ENCODE measurements around the gene MELK. TPM values are rescaled to one million over a fixed set of nuclear protein-coding genes. Genes with fewer than 3 reads are reported as not detected.
"Not testable (repeated sequence)": the region's sequence is repeated elsewhere in the genome, so short reads cannot be mapped to it uniquely, and the experiment has no call there.

MELK gene
- total RNA-seq, 2 experiments from 2014 or later: 47.9 to 58.7 TPM

DNA sequence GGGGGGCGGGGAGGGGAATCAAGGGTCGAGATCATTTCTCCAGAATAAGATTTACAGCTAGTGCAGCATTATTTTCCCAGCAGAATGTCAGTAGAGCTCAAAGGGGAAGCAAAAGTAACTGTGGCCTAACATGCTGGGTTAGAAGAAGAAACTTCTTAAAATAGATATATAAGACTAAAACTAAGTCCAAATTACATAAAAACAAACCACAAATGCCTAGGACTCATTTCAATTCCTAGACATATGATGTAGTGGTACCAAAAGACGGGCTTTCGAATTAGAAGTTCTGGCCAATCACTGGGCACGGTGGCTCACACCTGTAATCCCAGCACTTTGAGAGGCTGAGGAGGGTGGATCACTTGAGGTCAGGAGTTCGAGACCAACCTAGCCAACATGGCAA lies 20.8 kb upstream of the MELK start:
- no TSS peak for BruUV-seq (replicated peaks)
- ChIA-PET POLR2A (interaction anchor here (0.6 to 1.2 kb wide), 2 partner anchors 69 to 144 kb away, joined by 3 read pairs; no protein-coding TSS in a partner anchor), CTCF (ENCODE audit: unreplicated experiment) (no interaction called here)
- TF ChIP-seq, protein P1, sequence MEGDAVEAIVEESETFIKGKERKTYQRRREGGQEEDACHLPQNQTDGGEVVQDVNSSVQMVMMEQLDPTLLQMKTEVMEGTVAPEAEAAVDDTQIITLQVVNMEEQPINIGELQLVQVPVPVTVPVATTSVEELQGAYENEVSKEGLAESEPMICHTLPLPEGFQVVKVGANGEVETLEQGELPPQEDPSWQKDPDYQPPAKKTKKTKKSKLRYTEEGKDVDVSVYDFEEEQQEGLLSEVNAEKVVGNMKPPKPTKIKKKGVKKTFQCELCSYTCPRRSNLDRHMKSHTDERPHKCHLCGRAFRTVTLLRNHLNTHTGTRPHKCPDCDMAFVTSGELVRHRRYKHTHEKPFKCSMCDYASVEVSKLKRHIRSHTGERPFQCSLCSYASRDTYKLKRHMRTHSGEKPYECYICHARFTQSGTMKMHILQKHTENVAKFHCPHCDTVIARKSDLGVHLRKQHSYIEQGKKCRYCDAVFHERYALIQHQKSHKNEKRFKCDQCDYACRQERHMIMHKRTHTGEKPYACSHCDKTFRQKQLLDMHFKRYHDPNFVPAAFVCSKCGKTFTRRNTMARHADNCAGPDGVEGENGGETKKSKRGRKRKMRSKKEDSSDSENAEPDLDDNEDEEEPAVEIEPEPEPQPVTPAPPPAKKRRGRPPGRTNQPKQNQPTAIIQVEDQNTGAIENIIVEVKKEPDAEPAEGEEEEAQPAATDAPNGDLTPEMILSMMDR (conservative IDR thresholded peaks at IDR 0.05; ENCODE audit: low read length): no peak
- no peak for TF ChIP-seq EZH2phosphoT487 (IDR thresholded peaks at IDR 0.05; ENCODE audit: borderline replicate concordance, low read depth, low read length)
- Histone ChIP-seq H3K36me3 (ENCODE audit: insufficient read depth, low read length) (no peaks in the 10 kb centered on the region), H3K79me2 (ENCODE audit: insufficient read depth, low read depth, low read length) (no peaks in the 10 kb centered on the region), H3K9me2 (ENCODE audit: insufficient read depth, low read length) (no peaks in the 10 kb centered on the region), H3K4me1 (ENCODE audit: insufficient read depth, low read length, poor library complexity, severe bottlenecking) (no peaks in the 10 kb centered on the region), H4K20me1 (ENCODE audit: insufficient read depth, low read length) (no peaks in the 10 kb centered on the region), H2AFZ (ENCODE audit: low read length) (no peak overlapping the region), H3K4me2 (ENCODE audit: low read length) (no peak overlapping the region), H3K4me3 (ENCODE audit: low read depth, low read length, poor library complexity, severe bottlenecking) (no peak overlapping the region), H3K9me3 (ENCODE audit: low read length) (no peaks in the 10 kb centered on the region), H3K27ac (ENCODE audit: low read depth, low read length, poor library complexity, severe bottlenecking) (no peak overlapping the region)
- intact Hi-C loops (cut with micrococcal nuclease; ENCODE audit: unreplicated experiment): no loop called here
- no peak for DNase-seq (ENCODE audit: low spot score)

DNA sequence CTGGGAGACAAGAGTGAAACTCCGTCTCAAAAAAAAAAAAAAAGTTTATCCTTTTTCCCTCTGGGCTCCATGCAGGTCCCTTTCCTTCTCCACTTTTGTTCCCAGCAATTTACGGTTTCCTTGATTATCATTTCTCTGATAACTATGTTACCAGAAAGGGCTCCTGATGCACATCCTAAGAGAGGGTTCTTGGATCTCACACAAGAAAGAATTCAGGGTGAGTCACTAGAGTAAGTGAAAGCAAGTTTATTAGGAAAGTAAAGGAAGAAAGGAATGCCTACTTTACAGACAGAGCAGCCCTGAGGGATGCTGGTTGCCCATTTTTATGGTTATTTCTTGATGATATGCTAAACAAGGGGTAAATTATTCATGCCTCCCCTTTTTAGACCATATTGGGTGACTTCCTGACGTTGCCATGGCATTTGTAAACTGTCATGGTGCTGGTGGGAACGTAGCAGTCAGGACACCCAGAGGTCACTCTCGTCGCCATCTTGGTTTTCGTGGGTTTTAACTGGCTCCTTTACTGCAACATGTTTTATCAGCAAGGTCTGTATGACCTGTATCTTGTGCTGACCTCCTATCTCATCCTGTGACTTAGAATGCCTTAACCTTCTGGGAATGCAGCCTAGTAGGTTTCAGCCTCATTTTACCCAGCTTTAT lies 13.5 kb upstream of the MELK start:
- H2AFZ ChIP-seq (ENCODE audit: low read length): no peak overlapping the region
- no peak for DNase-seq (ENCODE audit: low spot score)
- TF ChIP-seq, protein P1 (conservative IDR thresholded peaks at IDR 0.05; ENCODE audit: low read length): no peak
- TF ChIP-seq EZH2phosphoT487 (IDR thresholded peaks at IDR 0.05; ENCODE audit: borderline replicate concordance, low read depth, low read length): no peak
- no peak overlapping the region for H3K4me2 ChIP-seq (ENCODE audit: low read length)
- H3K4me1 ChIP-seq (ENCODE audit: insufficient read depth, low read length, poor library complexity, severe bottlenecking): no peaks in the 10 kb centered on the region
- no peaks in the 10 kb centered on the region for H4K20me1 ChIP-seq (ENCODE audit: insufficient read depth, low read length)
- ChIA-PET CTCF (ENCODE audit: unreplicated experiment) (no interaction called here), POLR2A (no interaction called here)
- H3K36me3 ChIP-seq (ENCODE audit: insufficient read depth, low read length): no peaks in the 10 kb centered on the region
- BruUV-seq (replicated peaks): no TSS peak
- H3K79me2 ChIP-seq (ENCODE audit: insufficient read depth, low read depth, low read length): no peaks in the 10 kb centered on the region
- H3K27ac ChIP-seq (ENCODE audit: low read depth, low read length, poor library complexity, severe bottlenecking): no peak overlapping the region
- H3K9me2 ChIP-seq (ENCODE audit: insufficient read depth, low read length): no peaks in the 10 kb centered on the region
- H3K4me3 ChIP-seq (ENCODE audit: low read depth, low read length, poor library complexity, severe bottlenecking): no peak overlapping the region
- H3K9me3 ChIP-seq (ENCODE audit: low read length): no peaks in the 10 kb centered on the region
- intact Hi-C loops (cut with micrococcal nuclease; ENCODE audit: unreplicated experiment): loop anchor here (5.0 kb wide), 1 partner anchor 72 kb away; no protein-coding TSS in a partner anchor

DNA sequence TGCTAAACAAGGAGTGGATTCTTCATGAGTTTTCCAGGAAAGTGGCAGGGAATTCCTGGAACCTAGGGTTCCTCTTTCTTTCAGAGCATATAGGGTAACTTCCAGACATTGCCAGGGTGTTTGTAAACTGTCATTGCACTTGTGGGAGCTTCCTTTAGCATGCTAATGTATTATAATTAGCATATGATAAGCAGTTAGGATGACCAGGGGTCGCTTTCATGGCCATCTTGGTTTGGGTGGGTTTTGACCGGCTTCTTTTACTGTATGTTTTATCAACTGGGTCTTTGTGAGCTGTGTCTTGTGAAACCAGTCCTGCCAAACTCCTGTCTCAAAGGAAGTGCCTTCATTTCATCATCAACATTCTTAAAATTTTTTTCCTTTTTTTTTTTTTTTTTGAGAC lies 11.9 kb upstream of the MELK start:
- no TSS peak for BruUV-seq (replicated peaks)
- CTCF ChIA-PET (ENCODE audit: unreplicated experiment): no interaction called here
- Histone ChIP-seq H3K9me3 (ENCODE audit: low read length) (no peaks in the 10 kb centered on the region), H3K36me3 (ENCODE audit: insufficient read depth, low read length) (no peaks in the 10 kb centered on the region), H3K4me3 (ENCODE audit: low read depth, low read length, poor library complexity, severe bottlenecking) (no peak overlapping the region), H3K79me2 (ENCODE audit: insufficient read depth, low read depth, low read length) (no peaks in the 10 kb centered on the region), H4K20me1 (ENCODE audit: insufficient read depth, low read length) (no peaks in the 10 kb centered on the region), H2AFZ (ENCODE audit: low read length) (no peak overlapping the region), H3K4me2 (ENCODE audit: low read length) (no peak overlapping the region), H3K4me1 (ENCODE audit: insufficient read depth, low read length, poor library complexity, severe bottlenecking) (no peaks in the 10 kb centered on the region), H3K27ac (ENCODE audit: low read depth, low read length, poor library complexity, severe bottlenecking) (no peak overlapping the region), H3K9me2 (ENCODE audit: insufficient read depth, low read length) (no peaks in the 10 kb centered on the region)
- TF ChIP-seq, protein P1 (conservative IDR thresholded peaks at IDR 0.05; ENCODE audit: low read length): no peak
- no peak for TF ChIP-seq EZH2phosphoT487 (IDR thresholded peaks at IDR 0.05; ENCODE audit: borderline replicate concordance, low read depth, low read length)
- DNase-seq (ENCODE audit: low spot score): no peak
- POLR2A ChIA-PET: interaction anchor here (0.7 kb wide), 1 partner anchor 1152 kb away, joined by 3 read pairs; no protein-coding TSS in a partner anchor
- intact Hi-C loops (cut with micrococcal nuclease; ENCODE audit: unreplicated experiment): no loop called here

GRCh38 chr9:36562801-36563200 lies 9.9 kb upstream of the MELK start:
- POLR2A ChIA-PET: interaction anchor here (0.6 to 0.7 kb wide), 3 partner anchors 10 to 97 kb away, joined by 3 to 4 read pairs (median 4); no protein-coding TSS in a partner anchor
- DNase-seq (ENCODE audit: low spot score); H3K9me3 ChIP-seq (ENCODE audit: low read length); H3K36me3 ChIP-seq (ENCODE audit: insufficient read depth, low read length); H3K4me2 ChIP-seq (ENCODE audit: low read length); intact Hi-C loops (cut with micrococcal nuclease; ENCODE audit: unreplicated experiment); H3K9me2 ChIP-seq (ENCODE audit: insufficient read depth, low read length); H3K27ac ChIP-seq (ENCODE audit: low read depth, low read length, poor library complexity, severe bottlenecking); H4K20me1 ChIP-seq (ENCODE audit: insufficient read depth, low read length); H3K79me2 ChIP-seq (ENCODE audit: insufficient read depth, low read depth, low read length); BruUV-seq (replicated peaks); H3K4me1 ChIP-seq (ENCODE audit: insufficient read depth, low read length, poor library complexity, severe bottlenecking); H3K4me3 ChIP-seq (ENCODE audit: low read depth, low read length, poor library complexity, severe bottlenecking); CTCF ChIA-PET (ENCODE audit: unreplicated experiment); H2AFZ ChIP-seq (ENCODE audit: low read length): not testable (repeated sequence)

All from OCI-LY7 (cell line).